ENCODE data around the gene CHAF1A.

Gene CHAF1A, protein sequence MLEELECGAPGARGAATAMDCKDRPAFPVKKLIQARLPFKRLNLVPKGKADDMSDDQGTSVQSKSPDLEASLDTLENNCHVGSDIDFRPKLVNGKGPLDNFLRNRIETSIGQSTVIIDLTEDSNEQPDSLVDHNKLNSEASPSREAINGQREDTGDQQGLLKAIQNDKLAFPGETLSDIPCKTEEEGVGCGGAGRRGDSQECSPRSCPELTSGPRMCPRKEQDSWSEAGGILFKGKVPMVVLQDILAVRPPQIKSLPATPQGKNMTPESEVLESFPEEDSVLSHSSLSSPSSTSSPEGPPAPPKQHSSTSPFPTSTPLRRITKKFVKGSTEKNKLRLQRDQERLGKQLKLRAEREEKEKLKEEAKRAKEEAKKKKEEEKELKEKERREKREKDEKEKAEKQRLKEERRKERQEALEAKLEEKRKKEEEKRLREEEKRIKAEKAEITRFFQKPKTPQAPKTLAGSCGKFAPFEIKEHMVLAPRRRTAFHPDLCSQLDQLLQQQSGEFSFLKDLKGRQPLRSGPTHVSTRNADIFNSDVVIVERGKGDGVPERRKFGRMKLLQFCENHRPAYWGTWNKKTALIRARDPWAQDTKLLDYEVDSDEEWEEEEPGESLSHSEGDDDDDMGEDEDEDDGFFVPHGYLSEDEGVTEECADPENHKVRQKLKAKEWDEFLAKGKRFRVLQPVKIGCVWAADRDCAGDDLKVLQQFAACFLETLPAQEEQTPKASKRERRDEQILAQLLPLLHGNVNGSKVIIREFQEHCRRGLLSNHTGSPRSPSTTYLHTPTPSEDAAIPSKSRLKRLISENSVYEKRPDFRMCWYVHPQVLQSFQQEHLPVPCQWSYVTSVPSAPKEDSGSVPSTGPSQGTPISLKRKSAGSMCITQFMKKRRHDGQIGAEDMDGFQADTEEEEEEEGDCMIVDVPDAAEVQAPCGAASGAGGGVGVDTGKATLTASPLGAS

DNA sequence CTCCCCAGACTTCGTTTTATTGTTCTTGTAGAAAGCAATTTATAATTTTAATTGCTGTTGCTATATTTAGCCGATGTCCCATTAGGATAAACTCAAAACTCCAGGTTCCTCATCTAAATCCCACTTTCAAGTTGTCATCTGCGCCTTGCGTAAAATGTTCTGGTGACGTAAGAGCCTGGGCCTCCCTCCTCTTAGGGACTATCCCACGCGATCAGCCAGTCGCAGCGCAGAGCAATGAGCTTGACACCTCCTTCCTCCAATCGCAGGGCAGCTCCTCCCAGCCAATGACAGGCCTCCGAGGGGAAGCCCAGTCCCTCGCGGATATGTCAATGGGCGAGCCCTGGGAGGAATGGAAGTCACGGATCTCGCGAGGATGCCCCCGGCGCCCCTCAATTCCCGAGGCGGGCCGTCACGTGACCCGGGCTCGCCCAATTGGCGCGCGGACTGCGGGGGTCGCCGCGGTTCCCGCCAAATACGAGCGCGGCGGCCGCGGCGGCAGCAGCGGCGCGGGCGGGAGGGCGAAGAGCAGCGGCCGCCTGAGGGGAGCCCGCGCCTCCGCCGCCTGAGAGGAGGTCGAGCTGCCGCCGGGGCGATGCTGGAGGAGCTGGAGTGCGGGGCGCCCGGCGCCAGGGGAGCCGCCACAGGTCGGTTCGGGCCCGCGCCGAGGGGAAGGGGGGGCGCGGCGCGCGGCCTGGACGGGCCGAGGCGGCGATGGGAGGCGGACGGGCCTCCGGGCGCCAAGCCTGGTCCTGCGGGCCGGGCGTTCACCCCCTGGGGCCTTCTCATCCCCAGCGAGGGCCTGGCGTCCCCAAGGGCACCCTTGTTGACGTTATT is at the start of gene CHAF1A:
Gene CHAF1A, plus strand, starts transcription at position 470 of the 834 bp plus-strand sequence. Its CDS starts 123 bp downstream, at position 593.
- peak; percentile 99 for DNase-seq

DNA sequence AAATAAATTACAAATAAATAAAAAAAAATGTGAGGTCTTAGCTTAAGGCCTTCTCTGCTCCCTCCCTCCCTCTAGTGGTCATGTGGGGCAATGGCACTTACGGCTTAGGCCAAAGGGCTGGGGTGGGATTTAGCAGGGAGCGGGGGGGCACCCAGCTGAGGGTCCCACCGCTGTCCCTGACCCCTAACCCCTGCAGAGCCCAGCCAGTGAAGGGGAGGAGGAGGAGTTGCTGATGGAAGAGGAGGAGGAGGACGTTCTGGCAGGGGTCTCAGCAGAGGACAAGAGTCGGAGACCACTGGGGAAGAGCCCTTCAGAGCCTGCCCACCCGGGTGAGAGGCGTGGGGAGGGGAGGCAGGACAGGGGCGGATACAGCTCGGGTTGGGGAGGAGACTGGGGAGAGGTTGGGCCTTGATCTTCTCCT is 49.7 kb upstream of the CHAF1A start:
- DNase-seq = no peak

DNA sequence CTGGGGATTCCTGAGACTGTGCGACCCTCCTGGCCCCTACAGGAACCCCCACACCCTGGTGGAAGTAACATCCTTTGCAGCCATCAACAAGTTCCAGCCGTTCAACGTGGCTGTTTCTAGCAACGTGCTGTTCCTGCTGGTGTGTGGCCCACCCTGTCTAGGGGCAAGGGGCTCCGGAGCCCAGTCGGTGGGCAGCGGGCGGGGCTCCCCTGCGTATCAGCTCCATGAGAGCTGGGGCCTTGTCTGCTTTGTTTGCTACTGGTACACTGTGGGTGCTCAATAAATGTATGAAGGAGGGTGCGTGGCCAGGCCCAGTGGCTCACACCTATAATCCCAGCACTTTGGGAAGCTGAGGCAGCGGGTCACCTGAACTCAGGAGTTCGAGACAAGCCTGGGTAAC is 48.2 kb upstream of the CHAF1A start:
- DNase-seq = no peak

DNA sequence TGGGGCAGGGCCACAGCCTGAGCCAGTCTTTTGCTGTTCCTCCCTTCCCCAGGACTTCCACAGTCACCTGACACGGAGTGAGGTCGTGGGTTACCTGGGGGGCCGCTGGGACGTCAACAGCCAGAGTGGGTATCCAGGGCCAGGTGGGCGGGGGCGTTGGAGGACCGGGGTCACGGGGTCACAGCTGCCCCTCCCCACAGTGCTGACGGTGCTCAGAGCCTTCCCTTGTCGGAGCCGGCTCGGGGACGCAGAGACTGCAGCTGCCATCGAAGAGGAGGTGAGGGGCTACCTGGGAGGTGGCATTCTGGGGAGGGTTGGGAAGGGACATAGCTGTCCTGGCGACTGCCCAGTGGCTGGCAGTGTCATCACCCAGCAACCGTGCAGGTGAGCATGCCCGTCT is 47.5 kb upstream of the CHAF1A start:
- DNase-seq = no peak

DNA sequence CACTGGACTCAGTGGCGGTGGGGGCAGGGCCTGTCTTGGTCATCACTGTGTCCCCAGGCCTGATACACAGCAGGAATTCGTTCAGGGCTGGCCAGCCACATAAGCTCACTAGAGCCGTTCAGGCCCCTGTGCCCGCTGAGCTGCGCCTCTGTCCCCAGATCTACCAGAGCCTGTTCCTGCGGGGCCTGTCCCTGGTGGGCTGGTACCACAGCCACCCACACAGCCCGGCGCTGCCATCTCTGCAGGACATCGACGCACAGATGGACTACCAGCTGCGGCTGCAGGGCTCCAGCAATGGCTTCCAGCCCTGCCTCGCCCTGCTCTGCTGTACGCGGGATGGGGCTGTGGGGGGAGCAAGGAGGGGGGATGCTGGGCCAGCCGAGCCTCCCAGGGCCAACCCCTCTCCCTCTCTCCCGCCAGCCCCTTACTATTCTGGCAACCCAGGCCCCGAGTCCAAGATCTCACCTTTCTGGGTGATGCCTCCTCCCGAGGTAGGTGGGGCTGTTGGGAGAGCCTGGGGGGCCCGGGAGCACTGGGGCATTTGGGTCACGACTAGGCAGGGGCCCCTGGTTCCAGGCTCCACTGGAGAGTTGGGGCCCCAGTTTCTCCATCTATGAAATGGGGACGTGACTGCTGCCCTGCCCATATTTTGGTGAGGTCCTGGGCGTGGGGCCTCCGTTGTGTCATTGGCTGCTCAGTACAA is 45.2 kb upstream of the CHAF1A start:
- DNase-seq = no peak

DNA sequence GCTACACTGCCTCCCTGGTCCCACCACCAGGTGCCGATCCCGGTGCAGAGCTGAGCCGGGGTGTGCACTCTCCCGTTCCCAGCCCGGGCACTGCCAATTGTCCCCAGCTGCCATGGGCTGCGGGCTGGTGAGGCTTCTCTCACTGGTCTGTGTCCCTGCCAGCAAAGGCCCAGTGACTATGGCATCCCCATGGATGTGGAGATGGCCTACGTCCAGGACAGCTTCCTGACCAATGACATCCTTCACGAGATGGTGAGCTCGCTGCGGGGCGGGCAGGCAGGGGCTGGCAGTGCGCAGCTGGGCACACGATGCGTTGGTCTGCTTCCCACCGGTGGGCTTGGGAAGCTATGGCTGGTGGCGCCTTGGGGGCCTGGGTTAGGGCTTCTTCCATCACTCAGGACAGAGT is 44.5 kb upstream of the CHAF1A start:
- no peak for DNase-seq

DNA sequence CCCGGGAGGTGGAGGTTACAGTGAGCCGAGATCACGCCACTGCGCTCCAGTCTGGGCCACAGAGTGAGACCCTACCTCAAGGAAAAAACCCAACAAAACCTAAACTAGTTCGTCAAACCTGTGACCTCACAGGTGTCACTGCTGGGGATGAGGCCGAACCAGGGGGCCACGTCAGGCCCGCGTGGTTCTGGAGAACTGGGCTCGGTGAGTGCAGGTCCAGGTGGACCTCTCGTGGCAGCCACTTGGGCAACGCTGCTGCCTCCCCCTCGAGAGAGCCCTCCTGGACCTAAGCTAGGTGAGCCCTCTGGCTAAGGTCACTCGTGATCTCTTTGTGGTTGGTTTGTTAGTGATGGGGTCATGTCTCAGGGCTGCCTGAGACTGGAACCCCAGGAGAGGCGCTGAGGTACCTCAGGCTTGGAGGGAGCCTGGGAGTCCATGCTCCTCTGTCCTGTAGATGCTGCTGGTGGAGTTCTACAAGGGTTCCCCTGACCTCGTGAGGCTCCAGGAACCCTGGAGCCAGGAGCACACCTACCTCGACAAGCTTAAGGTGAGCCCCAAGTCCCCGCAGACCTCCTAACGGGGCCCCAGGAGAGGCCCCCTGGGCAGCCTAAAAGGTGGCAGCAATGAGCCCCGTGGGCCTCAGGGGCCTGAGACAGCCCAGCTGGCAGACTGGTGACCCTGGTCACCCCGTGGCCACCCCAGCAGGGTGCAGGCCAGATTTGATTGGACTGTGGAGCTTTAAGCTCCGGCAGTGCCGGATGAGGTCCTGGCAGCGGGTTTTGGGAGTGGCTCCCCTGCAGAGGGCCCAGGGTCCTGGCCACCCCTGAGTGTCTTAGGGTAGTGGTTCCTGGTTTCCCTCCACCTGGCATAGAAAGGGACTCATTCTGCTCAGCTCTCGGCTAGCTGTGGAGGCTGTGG is 43.5 kb upstream of the CHAF1A start:
- DNase-seq = no peak

DNA sequence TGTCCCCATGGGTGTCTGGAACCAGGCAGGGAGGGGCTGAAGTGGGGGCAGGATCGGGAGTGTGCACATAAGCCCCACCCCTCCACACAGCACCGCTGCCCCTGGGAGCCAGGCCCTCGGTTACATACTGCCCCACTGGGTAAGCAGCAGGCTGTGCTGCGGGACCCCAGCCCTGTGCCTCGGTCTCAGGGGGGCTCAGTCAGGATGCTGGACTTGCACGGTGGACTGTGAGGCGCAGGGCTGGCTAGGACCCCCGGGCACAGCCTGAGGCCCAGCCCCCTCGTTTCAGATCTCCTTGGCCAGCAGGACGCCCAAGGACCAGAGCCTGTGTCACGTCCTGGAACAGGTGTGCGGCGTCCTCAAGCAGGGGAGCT is 42.8 kb upstream of the CHAF1A start:
- no peak for DNase-seq

DNA sequence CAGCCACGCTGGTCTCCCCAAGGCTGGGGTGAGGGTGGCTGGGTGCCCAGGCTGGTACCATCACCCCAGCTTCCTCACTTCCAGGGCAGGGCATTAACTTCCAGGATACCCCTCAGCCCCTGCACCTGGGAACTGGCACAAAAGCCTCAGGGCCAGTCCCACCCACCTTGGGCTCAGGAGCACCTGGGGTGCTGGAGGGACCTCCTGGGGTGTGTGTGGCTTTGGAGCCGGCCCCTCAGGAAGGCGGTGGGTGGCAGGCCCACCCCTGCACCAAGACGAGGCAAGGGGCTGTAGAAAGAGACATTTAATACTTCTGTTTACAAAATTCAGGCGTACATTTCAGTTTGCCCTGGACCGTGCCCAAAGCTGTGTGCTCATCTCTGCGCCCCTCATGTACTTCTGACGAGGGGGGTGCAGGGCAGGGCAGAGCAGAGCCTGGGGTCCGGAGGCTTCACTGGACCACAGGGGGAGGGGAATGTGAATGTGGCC is 42.3 kb upstream of the CHAF1A start:
- no peak for DNase-seq

DNA sequence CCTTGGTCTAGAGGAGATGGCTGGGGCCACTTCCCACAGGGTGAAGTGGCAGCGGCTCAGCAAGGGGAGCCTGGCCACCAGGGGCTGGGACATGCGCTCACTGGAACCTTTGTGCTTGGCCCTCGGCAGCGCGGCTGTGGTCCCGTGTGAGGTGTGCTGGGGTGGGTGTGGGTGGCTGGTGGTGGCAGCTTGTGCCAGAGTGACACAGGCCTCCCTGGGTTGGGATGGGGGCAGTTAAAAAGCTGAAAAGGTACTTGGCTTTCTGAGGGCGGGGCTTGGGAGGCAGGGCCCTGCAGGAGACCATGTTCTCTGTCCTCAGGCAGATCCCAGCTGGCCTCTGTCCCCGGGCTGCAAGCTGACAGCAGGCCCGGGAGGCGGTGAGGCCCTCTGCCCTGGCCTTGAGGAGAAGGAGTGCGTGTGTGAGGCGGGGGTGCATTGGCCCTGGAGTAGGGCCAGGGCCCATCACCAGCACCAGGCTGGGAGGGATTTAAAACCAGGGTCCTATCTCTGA is 41.7 kb upstream of the CHAF1A start:
- no peak for DNase-seq

DNA sequence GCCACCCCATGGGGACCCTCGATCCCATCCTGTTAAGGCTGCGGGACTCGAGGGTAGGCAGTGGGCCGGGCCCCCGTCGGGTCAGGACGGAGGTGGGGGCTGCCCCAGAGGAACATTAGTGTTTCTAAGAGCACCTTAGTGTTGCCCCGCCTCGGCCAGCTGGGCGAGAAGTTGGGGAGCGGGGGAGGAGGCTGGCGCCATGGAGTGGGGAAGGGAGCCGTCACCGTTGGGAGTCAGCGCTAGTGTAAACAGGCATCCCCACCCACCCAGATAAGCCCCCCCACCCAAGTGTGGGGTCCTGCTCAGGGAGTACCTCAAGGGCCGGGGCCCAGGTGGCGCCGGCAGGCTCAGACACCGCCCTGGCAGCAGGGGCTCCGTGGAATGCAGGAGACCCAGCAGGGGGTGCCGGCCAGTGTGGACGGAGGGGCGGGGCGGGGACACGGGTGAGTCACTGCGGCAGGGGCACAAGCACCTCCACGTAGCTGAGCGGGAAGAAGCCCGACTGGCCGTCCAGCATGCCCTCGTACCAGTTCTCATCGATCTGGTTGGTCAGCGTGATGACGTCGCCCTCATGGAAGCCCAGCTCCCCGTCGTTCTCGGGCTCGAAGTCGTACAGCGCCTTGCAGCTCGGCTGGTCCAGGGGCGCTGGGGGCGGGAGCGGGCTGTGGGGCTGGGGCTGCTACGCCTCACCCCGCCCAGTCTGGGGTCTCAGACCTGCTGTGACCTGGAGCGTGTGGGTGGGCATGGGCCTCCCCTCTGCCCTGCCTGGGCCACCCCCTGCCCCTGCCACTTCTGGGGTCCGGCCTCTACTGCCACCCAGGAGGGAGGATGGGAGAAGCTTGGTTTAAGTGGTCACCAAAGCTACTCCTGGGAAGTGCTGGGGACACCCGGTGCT is 41.0 kb upstream of the CHAF1A start:
- no peak for DNase-seq

DNA sequence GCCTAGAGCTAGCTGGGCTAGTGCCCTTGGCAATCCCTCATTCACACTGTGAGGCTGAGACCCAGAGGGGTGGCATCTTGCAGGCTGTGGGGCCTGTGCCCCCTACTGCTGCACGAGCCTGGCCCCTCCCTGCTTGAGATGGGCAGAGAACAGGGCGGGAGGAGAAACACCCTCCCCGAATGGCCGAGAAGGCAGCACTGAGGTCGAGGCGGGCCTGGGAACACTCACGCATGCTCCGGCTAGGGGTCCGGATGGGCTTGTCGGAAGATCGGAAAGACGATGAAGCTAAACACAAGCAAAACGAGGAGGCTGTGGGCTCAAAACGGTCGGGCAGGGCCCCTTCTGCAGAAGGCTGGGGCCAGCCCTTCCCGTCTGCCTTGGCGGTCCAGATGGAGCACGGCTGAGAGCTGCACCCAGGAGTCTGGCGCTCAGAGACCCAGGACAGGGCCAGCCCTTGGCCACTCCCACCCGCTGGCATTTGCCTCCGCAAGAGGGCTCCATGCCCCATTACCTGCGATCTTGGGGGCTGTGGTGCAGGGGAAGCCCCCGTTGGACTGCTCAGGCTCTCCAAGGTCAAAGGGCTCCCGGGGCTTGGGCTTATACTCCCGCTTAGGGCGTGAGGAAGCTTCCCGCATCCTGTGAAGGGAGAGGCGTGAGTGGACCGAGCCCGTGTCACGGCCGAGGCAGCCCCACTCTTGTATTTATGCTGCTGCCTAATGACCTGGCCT is 40.2 kb upstream of the CHAF1A start:
- DNase-seq = no peak

DNA sequence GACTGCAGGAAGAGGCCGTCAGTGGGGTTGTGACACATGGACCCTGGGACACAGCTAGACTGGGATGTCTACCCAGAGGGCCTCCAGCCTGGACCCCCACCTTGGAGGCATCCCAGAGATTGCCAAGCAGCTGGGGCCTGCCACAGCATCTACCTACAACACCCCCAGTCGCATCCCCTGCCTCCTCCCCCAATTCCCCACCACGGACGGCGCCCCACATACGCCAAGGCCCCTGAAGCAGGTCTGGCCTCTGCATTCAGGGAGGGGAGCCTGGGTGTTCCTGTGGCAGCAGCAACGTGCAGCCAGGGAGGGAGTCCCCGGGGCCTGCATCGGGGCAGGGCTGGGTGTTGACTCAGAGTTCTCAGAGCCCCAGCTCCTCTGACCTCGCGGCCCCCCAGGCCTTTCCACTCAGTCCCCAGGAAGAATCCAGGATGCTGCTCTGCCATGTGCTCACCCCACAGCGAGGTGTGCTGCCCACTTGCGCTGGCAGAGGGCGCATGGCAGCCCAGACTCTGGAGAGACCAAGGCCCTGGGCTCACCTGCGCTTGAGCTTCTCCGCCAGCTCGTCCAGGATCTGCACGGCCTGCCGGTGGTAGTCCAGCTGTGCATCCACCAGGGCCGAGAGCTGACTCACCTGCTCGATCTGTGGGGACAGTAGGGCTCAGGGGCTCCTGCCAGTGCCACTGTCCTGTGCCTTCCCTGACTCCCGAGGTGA is 39.5 kb upstream of the CHAF1A start:
- no peak for DNase-seq

DNA sequence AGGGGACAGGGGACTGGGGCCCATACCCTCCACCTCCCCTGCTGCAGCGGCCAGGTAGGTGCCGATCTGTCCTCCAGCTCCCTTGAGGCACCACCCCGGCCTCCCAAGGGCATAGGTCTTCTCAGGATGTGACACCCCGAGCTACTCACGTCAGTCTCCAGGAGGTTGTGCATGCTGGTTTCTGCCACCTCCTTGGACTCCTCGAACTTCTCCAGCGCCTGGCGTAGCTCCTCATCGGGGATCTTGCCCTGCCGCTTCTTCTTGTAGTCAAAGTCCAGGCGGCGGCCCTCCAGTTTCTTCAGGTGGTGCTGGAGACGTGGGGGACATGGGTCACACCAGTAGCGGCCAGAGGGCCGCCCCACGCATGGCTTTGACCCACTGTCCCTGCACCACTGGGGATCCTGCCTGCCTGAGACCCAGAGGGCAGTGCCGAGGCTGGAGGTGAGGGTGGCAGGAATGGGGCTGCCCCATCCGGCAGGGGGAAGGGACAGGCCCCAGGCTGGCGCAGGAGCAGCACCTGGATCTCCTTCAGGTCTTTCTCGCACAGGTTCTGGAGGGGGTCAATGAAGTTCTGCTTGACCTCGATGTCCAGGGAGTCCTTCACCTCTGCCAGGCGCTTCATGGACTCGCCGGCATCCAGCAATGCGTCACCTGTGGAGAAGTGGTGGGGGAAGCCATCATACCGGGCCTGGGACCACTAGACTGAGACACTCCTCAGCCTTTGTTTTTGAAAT is 38.7 kb upstream of the CHAF1A start:
- DNase-seq = no peak

DNA sequence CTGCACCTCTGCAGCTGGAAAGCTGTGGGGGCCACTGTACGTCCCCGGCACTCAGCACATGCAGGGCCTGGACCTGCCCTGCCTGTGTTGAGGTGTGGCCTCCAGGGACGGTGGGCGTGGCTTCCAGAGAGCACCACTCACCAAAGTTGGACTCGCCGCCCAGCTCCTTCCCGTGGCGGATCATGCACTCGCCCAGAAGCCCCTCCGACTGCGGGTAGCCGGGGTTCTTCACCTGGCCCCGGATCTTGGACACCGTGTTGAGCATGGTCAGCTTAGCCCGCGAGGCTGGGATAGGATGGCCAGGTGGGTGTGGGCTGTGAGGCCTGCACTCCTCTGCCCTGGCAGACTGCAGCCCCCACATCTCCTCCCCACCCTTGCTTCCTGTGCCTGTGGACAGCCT is 37.1 kb upstream of the CHAF1A start:
- DNase-seq = no peak

DNA sequence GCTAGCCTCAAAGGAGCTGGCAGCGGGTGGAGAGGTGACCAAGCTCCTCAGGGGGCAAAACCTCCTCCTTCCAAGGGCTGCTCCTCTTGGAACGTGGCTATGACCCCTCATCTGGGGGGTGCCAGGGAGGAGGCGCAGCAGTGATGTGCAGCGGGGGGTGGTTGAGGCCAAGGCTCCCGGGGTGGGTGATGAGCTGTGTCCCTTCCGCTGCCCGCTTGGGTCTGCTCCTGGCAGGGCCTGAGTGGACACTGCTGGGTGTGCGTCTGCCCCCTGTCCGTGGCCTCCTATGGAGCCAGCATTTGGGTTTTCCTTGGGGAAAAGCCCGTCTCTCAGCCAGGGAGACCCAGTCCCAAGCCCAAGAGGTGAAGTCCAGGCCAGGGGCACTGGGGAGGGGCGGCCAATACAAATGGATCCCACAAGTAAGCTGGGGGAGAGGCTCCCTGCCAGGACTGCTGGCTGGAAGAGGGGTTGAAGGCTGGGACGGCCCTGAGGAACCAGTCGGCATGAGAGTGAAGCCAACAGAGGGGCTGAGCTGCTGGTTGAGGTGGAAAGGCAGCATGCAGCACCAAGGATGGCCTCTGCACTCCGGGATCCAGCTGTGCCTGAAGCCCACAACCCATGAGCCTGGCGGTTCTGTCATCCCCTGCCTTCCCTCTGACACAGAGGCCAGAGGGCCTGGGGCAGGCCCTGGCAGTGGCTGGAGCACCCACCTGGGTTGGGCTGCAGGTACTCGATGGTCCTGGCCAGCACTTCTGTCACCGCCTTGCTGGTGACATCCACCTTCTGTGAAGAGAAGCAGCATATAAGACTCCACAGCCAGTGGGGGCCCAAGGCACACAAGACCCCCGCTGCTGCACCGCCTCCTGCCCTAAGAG is 36.4 kb upstream of the CHAF1A start:
- DNase-seq = no peak
